CD4-positive, alpha-beta T cell (primary cell): ENCODE results near the gene PTGFRN. TPM values are rescaled to one million over a fixed set of nuclear protein-coding genes. Genes with fewer than 3 reads are reported as not detected.

Experiments
- ATAC-seq: fragments of 200-7000 bp; cut with Tn5 transposase; one replicate; pipeline ENCODE4 v1.10.0; 2022; ENCODE audit warnings: mild to moderate bottlenecking; ENCODE audit not compliant: poor library complexity
- CTCF ChIA-PET: fragments of 350-600 bp; sonication (Branson Sonifier 250); formaldehyde crosslinking; loops from one replicate; lab custom pipeline; 2021; ENCODE audit warnings: antibody characterized with exemption, inconsistent platforms; lab: Charles Lee
- POLR2A ChIA-PET: fragments of 350-600 bp; sonication (Branson Sonifier 250); formaldehyde crosslinking; loops from one replicate; lab custom pipeline; 2021; ENCODE audit warnings: antibody characterized with exemption, inconsistent platforms; lab: Charles Lee
- DNase-seq, 14 experiments: peaks; one replicate each; pipeline ENCODE4 v3.0.0-alpha.2; 2013 to 2020; ENCODE audit warnings: mixed read lengths in 2 of 14
- H3K27ac ChIP-seq, 2 donors: one replicate each; pipeline versions ENCODE4 v1.5.1 to v1.7.0; 2013; ENCODE audit warnings: low read length in 2 of 2, low read depth in 1 of 2, mild to moderate bottlenecking in 1 of 2
- H3K27me3 ChIP-seq, 2 experiments: 1 replicate in 1 of 2; 2 replicates in 1 of 2; pipeline versions ENCODE4 v1.6.1 to v1.7.0; 2013; ENCODE audit warnings: low read length in 2 of 2, control low read depth in 1 of 2, mild to moderate bottlenecking in 1 of 2, moderate library complexity in 1 of 2; ENCODE audit not compliant: insufficient read depth in 2 of 2, control insufficient read depth in 1 of 2
- H3K36me3 ChIP-seq: one replicate; pipeline ENCODE4 v1.6.1; 2013; ENCODE audit warnings: low read length, control low read depth; ENCODE audit not compliant: insufficient read depth
- H3K4me1 ChIP-seq: one replicate; pipeline ENCODE4 v1.6.1; 2013; ENCODE audit warnings: low read length, control low read depth; ENCODE audit not compliant: insufficient read depth
- H3K4me3 ChIP-seq: one replicate; pipeline ENCODE4 v1.5.1; 2013; ENCODE audit warnings: mild to moderate bottlenecking, low read length, moderate library complexity
- H3K9me3 ChIP-seq, 2 experiments: 1 replicate in 1 of 2; 2 replicates in 1 of 2; pipeline versions ENCODE4 v1.6.1 to v1.7.0; 2013; ENCODE audit warnings: low read length in 2 of 2, mild to moderate bottlenecking in 2 of 2, control low read depth in 1 of 2, moderate library complexity in 1 of 2; ENCODE audit not compliant: control insufficient read depth in 1 of 2, insufficient read depth in 1 of 2
- H3K27ac Mint-ChIP-seq: one replicate; pipeline ENCODE4 v1.8.0; 2020; ENCODE audit warnings: mixed read lengths
- H3K27me3 Mint-ChIP-seq: one replicate; pipeline ENCODE4 v1.8.0; 2021; ENCODE audit warnings: mixed read lengths
- H3K36me3 Mint-ChIP-seq: one replicate; pipeline ENCODE4 v1.8.0; 2021; ENCODE audit warnings: low read depth, mixed read lengths
- H3K4me1 Mint-ChIP-seq: one replicate; pipeline ENCODE4 v1.8.0; 2021; ENCODE audit warnings: low read depth, mixed read lengths
- H3K4me3 Mint-ChIP-seq: one replicate; pipeline ENCODE4 v1.8.0; 2020; ENCODE audit warnings: mild to moderate bottlenecking, mixed read lengths
- H3K9me3 Mint-ChIP-seq: one replicate; pipeline ENCODE4 v1.8.0; 2020; ENCODE audit warnings: mixed read lengths
- CTCF ChIP-seq: fragments of 200-600 bp; IDR thresholded peaks from one replicate; pipeline ENCODE4 v1.8.0; 2022; ENCODE audit warnings: antibody characterized with exemption, mild to moderate bottlenecking
- intact Hi-C, 2 experiments: fragments of 100-400 bp; cut with DNase I in 1 of 2; cut with micrococcal nuclease in 1 of 2; formaldehyde crosslinking; loops; one replicate each; pipeline versions ENCODE4 v1.15.1 to v1.9.0; 2023 to 2025; cut with DNase I, micrococcal nuclease
- total RNA-seq, 174 experiments: library from RNA in 2 of 174; stranded (reverse) in 2 of 174; gene quantifications; one replicate each; pipeline ENCODE4 v1.2.3 and lab custom pipeline; 2021 to 2026

The PTGFRN gene
- total RNA-seq, 2 experiments from 2014 or later = 0.38 to 0.45 TPM

GRCh38 chr1:116871779-116872146 lies 38.0 kb upstream of the PTGFRN start:
- peaks cover 29% of the 10 kb centered on the region for H3K4me1 Mint-ChIP-seq
- POLR2A ChIA-PET = no interaction called here
- no peaks in the 10 kb centered on the region for H3K36me3 Mint-ChIP-seq

GRCh38 chr1:116873680-116874271 lies 35.9 kb upstream of the PTGFRN start:
- H3K4me3 Mint-ChIP-seq = peak overlapping the region; percentile 0
- ATAC-seq (no peak), DNase-seq (no peak)
- peaks cover 29% of the 10 kb centered on the region for H3K4me1 Mint-ChIP-seq
- Histone ChIP-seq H3K9me3 (no peaks in the 10 kb centered on the region), H3K4me1 (peaks cover 39% of the 10 kb centered on the region), H3K36me3 (no peaks in the 10 kb centered on the region), H3K27ac (no peak overlapping the region), H3K27me3 (no peaks in the 10 kb centered on the region), H3K4me3 (no peak overlapping the region)
- ChIA-PET POLR2A (interaction anchor here (1.8 kb wide), 1 partner anchor 113 kb away, joined by 7 read pairs; no protein-coding TSS in a partner anchor), CTCF (no interaction called here)
- H3K9me3 Mint-ChIP-seq = no peaks in the 10 kb centered on the region
- no peak overlapping the region for H3K27ac Mint-ChIP-seq
- intact Hi-C loops = loop anchor here in 1 of 2 experiments (10.0 kb wide), 1 partner anchor 61 kb away; no protein-coding TSS in a partner anchor
- no peaks in the 10 kb centered on the region for H3K36me3 Mint-ChIP-seq
- H3K27me3 Mint-ChIP-seq = no peaks in the 10 kb centered on the region
- TF ChIP-seq CTCF = no peak

More at GRCh38 chr1:116871779-116872146, 38.0 kb upstream of the PTGFRN start:
- no peak overlapping the region for H3K27ac Mint-ChIP-seq
- Histone ChIP-seq H3K4me3 (no peak overlapping the region), H3K36me3 (no peaks in the 10 kb centered on the region), H3K9me3 (peaks cover 5 to 7% of the 10 kb centered on the region in 2 experiments), H3K27me3 (no peaks in the 10 kb centered on the region), H3K4me1 (peaks cover 25% of the 10 kb centered on the region), H3K27ac (no peak overlapping the region)
- no peak for TF ChIP-seq CTCF
- intact Hi-C loops = loop anchor here in 1 of 2 experiments (10.0 kb wide), 1 partner anchor 63 kb away; no protein-coding TSS in a partner anchor
- H3K4me3 Mint-ChIP-seq = no peak overlapping the region
- CTCF ChIA-PET = no interaction called here
- no peak for DNase-seq
- no peaks in the 10 kb centered on the region for H3K9me3 Mint-ChIP-seq
- no peak for ATAC-seq
- H3K27me3 Mint-ChIP-seq = no peaks in the 10 kb centered on the region

- H3K4me1 Mint-ChIP-seq = peaks cover 29% of the 10 kb centered on the region
- ATAC-seq (no peak), DNase-seq (no peak)
- Histone ChIP-seq H3K4me1 (peaks cover 48% of the 10 kb centered on the region), H3K36me3 (no peaks in the 10 kb centered on the region), H3K27ac (no peak overlapping the region), H3K9me3 (no peaks in the 10 kb centered on the region), H3K27me3 (no peaks in the 10 kb centered on the region), H3K4me3 (no peak overlapping the region)
- no peak overlapping the region for H3K27ac Mint-ChIP-seq
- intact Hi-C loops = loop anchor here (5.0 to 10.0 kb wide), 3 partner anchors 52 to 113 kb away; no protein-coding TSS in a partner anchor
- ChIA-PET POLR2A (interaction anchor here (0.6 to 1.8 kb wide), 2 partner anchors 15 to 112 kb away, joined by 3 to 7 read pairs; no protein-coding TSS in a partner anchor), CTCF (no interaction called here)
- no peaks in the 10 kb centered on the region for H3K36me3 Mint-ChIP-seq
- H3K27me3 Mint-ChIP-seq = no peaks in the 10 kb centered on the region
- no peak for TF ChIP-seq CTCF
- no peaks in the 10 kb centered on the region for H3K9me3 Mint-ChIP-seq
- H3K4me3 Mint-ChIP-seq = no peak overlapping the region
Observed at GRCh38 chr1:116874733-116875249, 34.9 kb upstream of the PTGFRN start.
